HG02870 (cell line): ENCODE results near the gene PAGE1.
"Not testable (repeated sequence)": the region's sequence is repeated elsewhere in the genome, so short reads cannot be mapped to it uniquely, and the experiment has no call there.

Experiments
- ATAC-seq: cut with Tn5 transposase; IDR thresholded peaks from one replicate; pipeline ENCODE4 v1.9.1; 2021; ENCODE audit warnings: mild to moderate bottlenecking, moderate library complexity; ENCODE audit not compliant: unreplicated experiment

The PAGE1 gene, protein sequence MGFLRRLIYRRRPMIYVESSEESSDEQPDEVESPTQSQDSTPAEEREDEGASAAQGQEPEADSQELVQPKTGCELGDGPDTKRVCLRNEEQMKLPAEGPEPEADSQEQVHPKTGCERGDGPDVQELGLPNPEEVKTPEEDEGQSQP

DNA sequence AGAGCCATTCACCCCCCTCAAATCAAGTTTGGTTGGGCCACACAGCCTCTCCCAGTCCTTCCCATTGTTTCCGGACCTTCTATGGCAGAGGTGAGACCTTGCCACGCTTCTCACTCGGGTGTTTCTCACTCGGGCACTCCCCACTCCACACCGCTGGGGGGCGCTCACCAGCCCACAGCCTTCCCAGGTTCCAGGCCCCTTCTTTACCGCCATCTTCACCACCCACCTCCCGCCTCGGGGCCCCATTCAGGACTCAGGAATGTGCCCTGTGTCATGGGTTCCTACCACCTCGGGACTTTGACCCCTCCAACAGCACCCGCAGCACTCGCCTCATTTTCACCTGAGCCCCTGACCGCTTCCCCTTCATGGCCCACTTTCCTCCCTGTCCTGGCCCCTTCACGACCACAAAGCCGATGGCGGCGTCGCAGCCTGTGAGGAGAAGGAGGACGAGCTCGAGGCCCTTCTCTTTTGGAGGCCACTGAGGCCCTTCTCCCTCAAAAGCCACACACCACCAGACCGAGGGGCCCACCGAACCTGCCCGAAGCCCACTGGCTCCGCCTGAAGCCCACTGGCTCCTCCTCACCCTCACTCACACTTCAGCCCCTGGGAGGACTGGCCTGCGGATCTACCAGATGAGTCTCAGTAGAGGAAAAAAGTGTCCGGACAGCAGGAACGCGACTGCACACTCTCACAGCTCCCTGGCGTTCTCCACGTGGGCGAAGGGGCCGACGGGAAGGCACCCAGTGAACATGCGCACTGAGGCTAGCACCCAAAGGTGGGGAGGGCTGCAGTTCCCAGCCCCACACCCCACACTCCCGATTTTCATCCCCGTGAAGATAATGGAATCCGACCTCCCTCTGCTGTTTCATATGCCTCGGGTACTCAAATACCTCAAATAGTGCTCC is at the start of gene PAGE1:
PAGE1 (minus strand) TSS at position 709 of the 905 bp plus-strand sequence. CDS start 1,214 bp downstream, outside the sequence.
- ATAC-seq: no peak

DNA sequence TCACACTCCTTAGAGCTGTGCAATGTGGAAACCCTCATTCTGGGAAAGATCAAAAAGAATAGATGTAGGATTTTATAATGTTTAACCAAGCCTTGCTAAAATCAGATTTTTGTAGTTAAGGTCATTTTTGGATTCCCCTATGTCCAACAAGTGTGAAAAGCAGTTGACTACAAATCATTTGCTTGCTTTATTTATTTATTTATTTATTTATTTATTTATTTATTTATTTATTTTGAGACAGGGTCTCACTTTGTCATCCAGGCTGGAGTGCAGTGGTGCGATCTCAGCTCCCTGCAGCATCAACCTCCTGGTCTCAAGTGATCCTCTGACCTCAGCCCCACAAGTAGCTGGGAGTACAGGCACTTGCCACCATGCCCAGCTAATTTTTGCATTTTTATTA is 45.7 kb upstream of the PAGE1 start:
- ATAC-seq: not testable (repeated sequence)

DNA sequence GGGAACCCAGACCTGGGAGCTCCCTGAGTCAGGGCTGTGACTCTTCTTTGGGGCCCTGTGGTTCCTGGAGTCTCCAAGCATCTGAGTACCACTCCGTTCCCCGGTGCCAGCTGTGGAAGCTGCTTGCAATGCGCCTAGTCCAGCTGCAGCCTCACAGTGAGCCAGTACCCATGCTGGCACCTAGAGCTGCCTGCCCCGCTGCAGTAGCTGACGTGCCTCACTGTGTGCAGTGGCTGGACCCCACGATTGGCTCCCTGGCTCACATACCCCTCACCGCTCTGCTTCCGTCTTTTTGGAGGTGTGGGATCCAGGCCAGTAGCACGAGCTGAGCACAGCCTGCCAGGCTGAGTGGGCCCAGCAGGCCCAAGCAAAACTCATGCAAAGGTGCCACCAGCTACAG is 32.1 kb upstream of the PAGE1 start:
- no peak for ATAC-seq

DNA sequence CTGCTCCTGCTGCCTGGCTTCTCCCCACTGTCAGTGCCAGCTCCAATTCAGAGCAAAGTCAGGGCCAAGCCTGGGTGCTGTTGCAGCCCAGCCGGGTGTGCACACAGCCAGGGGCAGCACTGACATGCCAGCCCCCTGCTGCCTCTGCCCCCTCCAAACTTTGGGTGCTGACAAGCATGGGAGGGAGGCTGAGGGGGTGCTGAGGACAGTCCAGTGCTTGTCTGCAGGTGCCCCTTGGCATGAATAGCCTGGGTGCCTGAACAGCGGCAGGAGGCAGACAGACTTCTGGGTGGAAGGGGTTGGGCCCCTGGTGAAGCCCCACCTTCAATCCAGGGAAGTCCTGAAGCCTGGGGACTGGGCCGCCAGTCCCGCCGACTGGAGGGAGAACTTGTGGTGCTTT is 31.2 kb upstream of the PAGE1 start:
- no peak for ATAC-seq

DNA sequence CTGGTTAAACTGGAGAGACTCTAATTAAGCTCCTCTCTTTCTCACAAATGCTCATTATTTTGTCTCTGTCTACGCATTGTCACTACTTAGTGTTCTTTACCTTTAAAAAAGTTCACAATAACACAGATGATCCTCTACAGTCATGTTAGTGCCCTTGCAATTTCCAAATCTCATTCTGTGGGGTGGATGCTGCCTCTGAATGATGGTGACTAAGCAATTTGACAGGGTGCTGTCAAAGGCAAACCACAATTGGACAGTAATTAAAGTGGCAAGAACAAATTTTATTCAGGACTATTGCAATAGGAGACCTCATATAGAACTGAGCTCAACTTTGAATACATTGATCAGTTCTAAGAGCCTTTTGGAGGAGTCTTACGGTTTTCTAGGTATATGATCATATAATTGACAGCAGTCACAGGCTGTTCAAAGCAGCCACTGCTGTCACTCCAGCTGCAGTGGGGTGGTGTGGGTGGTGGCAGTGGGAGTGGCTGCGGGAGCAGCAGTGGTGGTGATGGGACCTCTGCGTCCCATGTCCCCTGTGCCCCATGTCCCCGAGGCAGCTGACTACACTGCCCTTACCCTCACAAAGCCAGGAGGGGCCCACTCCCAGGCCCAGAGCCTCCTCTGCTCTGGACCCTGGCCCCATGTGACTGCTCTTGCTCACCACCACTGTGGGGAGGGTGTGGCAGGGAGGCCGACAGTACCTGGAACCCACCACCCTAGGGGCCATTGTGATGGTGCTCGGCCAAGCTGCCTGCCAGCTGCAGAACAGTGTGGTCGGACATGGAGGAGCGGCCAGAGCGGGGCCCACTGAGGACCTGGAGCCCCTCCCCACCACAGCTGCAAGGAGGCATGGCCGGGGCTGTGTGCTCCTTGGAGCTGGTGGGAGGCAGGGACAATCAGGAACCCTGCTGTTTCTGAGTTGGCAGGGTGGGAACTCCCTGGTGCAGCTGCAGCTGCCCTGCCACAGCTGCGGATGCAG is 30.4 kb upstream of the PAGE1 start:
- ATAC-seq: no peak

DNA sequence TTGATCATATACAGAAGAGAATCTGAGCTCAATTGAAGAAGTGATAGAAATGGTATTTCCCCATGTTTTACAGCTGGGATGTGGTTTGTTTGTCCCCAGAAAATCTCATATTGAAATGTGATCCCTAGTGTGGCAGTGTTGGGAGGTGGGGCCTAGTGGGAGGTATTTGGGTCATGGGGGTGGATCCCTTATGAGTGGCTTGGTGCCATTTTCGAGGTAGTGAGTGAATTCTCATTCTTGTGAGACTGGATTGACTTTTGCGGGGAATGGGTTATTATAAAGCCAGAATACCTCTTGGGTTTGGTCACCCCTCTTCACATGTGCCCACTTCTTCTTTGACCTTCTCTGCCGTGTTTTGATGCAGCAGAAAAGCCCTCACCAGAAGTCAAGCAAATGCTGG is 29.6 kb upstream of the PAGE1 start:
- no peak for ATAC-seq

DNA sequence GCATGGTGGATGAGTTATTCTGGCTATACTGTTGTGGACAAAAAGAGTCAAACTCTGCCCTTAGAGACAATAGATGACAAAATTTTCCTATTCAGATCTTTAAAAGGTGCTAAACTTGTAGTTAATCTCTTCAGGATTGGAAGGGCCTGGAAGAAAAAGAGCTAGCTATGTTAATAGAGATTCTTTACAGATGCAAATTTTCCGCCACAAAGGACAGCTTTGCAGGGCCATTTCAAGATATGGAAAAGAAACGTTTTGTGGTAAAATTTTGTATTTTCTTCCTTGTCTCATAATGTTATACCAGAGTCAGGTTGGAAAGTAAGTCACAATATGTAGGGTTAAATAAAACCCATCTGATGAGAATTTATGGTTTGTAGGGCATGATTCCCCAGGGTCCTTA is 24.3 kb upstream of the PAGE1 start:
- ATAC-seq: not testable (repeated sequence)

DNA sequence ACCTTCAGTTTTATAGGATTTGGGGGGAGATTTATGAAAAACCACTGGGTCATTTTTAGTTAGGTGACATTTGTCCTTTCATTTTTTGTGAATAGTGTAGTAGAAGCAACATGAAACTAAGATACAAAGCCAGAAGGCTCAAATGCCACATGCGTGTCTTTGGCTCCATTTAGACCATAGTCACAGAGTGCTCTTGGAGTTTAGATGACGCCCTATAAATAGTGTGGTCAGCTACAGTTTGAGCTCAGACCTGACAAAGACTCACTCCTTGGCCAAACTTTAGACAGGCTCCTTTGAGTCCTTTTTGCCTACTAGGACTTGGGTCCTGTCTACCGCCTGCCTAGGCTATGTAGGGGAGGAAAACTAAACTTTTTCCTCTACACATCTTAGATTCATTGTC is 16.8 kb upstream of the PAGE1 start:
- no peak for ATAC-seq

DNA sequence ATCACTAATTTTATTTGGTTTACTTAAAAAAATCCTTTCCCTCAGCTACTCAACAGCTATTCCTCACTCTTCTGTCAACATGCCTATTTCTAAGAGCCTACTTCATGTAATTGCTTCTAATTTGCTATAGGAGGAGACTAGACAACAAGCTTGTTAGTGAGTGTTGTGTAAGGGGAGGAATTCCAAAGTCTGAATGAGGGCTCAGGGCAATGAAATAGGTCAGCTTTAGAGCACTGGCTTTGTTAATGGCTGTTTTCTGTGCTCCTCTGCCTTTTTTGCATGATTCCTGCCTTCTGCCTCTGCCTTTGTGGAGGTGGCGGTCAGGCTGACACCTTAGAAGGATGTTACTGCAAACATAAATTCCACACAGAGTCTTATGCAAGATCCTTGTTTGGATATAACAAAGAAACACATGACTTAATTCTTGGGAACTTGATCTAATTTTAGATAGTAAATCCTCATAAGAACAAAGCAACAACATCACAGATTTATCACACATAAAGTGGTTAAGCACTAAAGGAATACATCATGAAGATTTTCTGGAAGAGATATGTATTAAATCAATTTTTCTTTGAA is 15.0 kb upstream of the PAGE1 start:
- ATAC-seq: no peak

DNA sequence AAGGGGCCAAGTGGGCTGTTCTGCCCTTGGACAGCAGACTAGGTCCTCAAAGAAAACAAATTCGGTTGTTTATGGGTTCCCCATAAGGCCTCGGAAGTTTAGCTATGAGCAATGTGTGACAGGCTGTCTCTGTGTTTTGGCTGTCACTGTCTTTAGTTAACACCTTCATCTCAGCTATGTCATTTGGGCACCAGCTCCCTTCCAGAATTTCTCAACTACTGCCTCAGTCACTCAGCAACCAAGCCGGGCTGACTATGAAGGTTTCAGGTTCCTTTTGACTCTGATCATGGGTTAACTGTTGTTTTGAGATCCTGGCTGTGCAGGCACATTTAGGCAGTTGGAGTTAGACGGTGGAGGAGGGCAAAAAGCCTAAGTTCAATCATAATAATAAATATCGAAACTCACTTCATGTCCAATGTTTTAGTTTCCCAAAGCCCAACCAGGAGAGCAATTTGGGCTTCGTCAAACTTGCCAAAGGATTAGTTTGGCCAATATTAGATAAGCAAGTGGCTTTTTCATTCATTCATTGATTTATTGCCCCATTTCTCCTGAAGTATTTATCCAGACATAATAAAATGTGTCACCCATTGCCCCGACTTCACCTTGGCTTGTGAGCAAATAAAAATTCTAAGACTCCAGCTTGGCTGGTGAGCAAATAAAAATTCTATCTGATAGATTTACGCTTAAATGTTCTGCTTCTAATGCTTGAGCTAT is 9.1 kb upstream of the PAGE1 start:
- no peak for ATAC-seq

DNA sequence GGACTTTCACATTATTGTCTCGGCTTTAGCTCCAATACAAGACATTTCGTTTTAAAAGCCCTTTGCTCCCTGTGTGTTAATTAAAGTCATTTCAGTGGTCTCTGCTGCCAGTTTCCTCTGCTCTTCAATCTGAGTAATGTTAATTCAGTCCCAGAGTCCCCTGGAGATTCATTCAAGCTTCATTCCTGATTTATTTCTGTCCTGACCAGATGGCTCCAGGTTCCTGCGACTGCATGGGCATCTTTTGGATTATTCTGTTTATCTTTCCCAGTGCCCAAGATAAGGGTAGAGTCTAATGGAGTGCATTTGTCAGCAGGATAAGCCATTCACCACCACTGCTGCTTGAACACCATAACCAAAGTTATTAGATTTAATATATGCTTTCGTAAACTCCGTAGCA is 6.1 kb upstream of the PAGE1 start:
- no peak for ATAC-seq

DNA sequence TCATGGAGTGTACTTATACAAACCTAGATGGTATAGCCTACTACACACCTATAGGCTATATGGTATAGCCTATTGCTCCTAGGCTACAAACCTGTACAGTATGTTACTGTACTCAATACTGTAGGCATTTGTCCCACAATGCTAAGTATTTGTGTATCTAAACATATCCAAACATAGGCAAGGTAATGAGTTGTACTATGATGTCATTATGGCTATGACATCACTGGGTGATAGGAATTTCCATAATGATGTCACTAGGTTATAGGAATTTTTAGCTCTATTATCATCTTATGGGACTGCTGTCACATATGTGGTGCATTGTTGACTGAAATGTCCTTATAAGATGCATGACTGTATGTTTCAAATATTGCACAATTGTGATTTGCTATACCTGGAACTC is 5.5 kb upstream of the PAGE1 start:
- ATAC-seq: no peak

DNA sequence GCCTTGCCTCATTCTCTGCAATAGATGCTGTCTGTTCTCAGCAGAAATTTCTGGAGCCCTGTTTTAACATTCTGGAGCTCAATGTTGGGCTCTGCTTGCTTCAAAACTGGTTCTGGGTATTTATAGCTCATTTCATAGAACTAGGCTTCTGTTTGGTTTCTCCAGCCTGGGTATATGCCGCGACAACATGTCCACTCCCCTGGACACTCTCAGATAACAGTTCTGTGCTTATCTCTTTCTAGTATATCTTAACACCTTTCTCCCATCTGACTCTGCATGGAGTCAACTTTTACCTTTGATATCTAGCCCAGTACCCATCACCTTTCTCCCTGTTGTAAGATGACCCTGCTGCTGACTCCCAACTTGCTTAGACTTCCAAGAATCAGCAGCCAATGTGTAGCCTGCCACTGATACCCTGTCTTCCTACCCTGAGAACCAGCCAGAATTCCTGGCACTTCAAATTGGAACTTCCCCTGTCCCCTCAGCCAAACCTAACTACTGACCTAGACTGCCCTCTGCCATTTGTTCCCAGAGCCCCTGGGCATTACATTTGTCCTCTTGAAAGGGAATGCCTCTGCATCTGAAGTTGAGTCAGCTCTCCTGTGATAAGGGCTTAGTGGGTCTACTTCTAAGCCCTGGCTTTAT is 20.6 kb downstream of the PAGE1 start:
- no peak for ATAC-seq

DNA sequence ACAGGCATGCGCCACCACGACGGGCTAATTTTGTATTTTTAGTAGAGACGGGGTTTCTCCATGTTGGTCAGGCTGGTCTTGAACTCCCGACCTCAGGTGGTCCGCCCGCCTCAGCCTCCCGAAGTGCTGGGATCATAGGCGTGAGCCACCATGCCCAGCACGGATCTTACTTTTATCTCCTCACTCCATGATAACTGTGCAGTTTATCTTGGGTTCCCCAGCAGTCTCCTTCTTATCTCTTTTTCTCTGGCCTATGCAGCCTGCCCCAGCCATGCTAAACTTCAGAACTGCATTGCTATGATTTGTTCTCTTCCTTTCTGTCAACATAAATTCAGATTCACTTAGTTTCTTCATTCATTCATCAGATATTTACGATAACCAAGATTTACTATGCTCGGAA is 22.4 kb downstream of the PAGE1 start:
- ATAC-seq: no peak

DNA sequence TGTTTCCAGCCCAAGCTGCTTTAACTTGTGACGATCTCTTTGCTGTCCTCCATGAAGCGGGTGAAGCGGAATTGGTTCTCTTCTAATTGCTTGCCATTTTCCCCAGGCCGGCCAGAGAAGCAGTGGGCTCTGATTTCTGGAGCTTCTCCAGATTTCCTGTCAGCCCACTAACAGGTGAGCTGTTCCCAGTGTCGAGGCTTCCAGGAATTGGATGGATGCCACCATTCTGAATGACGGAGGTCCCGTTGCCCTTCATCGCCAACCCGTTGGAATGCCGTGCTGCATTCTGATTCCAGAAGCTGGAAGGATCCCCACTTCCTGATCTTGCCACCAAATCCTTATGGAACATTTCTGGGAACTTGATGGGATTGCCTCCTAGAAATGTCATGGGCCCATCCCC is 31.0 kb downstream of the PAGE1 start:
- ATAC-seq: no peak

DNA sequence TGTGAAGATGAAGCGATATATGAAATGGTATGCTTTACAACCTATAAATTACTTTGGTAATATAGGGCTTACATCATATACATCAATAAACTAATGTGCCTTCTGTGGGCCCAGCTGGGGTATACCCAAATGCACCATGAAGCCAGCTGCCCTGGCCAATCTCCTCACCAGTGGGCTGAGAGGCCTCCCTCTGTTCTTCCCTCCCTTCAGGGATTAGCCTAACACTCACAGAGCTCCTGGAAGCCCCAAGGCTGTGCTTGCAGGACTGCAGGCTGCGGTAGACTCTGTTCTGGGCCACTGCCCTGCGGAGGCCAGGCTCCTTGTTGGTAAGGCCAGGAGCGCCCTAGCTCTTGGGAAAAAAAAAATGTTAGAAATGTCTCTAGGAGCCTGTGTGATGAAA is 33.9 kb downstream of the PAGE1 start:
- no peak for ATAC-seq

DNA sequence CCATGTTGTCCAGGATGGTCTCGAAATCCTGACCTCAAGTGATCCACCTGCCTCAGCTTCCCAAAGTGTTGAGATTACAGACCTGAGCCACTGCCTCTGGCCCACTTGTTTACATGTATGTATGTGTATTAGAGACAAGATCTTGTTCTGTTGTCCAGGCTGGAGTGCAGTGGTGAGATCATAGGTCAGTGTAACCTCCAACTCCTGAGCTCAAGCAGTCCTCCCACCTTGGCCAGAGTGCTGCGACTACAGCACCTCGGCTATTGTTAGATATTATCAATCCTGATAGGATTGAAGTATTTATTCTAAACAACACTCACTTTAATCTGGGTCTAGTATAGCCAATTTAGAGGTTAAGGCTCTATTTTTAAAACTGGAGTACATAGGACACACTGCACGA is 36.0 kb downstream of the PAGE1 start:
- ATAC-seq: no peak

DNA sequence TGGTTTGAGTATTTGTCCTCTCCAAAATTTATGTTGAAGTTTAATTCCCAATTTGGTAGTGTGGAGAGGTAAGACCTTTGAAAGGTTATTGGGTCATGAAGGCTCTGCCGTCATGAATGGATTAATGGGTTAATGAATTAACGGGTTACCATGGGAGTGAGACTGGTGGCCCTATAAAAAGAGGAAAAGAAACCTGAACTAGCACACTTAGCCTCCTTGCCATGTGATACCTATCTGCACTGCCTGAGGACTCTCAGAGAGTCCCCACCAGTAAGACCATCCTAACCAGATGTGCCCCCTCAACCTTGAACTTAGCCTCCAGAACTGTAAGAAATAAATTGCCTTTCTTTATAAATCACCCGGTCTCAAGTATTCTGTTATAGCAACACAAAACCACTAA is 39.3 kb downstream of the PAGE1 start:
- ATAC-seq: no peak

DNA sequence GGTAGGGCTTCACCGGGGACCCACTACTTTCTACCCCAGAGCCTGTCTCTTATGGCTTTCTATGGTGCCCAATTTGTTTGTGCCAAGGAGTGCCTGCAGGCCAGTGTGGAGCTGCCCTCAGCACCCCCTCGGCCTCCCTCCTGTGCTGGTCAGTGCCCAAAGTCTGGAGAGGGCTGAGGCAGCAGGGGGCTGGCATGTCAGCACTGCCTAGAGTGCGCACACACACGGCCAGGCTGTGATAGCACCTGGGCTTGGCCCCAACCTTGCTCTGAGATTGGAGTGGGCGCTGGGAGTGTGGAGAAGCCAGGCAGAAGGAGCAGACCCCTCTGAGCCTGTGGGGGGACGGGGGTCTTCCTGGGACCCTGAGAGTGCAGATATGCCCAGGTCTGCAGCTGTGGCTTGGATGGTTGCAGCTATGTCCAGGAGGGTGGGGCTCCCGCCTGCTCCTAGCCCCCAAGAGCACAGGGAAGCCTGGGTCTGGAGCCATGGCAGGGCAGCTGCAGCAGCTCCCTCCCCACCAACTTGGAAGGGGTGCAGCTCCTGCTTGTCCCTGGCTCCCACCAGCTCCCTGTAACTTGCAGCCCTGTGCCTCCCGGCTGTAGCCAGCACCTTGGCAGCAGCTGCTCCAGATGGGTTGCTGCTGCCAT is 50.7 kb downstream of the PAGE1 start:
- ATAC-seq: no peak
